GM21390 (cell line): ENCODE data around the gene SNAP23.

Experiments used
- ATAC-seq: cut with Tn5 transposase; IDR thresholded peaks from one replicate; pipeline ENCODE4 v1.9.1; 2021; ENCODE audit not compliant: unreplicated experiment

SNAP23 gene

DNA sequence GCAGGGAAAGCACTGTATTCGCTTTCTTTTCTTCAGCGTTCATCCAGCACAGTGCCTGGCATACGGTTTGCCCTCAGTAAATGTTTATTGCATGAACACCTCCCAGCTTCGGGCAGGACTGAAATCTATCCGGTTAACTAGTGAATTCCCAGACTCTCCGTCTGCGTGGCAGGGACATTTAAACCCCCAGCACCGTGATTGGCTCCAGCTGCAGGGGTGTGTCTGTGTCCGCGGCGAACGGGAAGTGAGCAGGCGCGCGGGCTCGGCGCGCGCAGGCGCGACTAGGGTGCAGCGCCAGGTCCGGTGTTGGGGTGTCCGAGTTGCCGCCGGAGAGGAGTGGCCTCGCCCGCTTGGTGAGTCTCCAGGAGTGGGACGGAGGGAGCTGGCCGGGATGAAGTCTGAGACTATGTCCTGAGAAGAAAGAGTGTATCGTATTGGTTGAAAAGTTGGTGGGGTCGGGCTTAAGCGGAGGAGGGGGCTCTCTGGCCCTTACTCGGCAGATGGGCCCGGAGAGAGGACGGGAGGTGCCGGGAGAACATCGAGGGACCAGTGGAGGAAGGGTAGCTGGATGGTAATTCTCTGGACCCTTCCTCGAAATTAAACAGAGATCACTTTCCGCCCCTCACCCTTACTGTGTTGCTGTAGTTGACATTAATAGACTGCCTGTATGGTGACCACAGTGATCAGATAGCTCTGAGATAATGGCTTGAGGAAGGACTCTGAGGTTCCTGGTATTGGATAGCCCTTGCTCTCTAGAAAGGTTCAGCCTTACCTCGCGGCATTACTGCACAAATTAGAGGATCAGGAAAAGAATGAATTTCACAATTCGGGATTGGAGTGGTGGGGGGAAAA is at the start of gene SNAP23:
Gene SNAP23, plus strand, starts transcription at position 274 of the 852 bp plus-strand sequence. CDS start 16,213 bp downstream, outside the sequence.
- ATAC-seq = peak; percentile 72

DNA sequence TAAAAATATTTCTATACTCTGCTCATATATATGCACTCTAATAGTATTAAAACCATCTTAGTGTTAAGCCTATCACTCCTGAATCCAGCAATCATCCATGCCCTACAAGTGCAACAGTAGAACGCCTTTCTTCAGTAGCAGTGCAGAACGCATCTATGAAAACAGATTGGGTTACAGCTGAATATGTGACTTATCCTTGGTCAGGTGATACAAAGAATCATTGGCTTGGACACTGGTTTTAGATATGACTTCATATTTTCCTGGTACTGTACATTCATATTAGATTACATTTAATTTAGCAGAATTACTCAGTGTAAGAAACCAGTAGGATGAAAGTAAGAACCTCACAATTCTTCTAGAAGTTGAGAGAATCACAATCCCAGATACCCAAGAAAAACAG is 47.8 kb upstream of the SNAP23 start:
- ATAC-seq = no peak

DNA sequence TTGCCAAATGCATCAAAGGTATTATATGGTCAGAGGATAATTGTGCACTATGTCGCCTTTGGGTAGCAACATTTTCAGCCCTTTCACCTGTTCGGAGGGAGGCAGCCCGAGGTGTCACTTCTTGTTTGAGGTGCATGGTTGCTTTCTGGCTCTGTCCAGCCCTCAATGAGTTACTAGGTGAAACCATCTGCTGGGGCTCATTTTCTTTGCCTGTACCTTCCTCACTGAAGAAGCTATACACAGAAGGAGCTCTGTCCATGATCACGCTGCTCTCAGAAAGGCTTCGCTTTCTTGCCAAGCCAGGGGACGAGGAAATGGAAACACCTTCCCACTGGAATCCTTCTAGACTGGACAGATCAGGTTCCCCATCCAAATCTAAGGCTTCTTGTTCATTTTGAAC is 47.2 kb upstream of the SNAP23 start:
- ATAC-seq = no peak

DNA sequence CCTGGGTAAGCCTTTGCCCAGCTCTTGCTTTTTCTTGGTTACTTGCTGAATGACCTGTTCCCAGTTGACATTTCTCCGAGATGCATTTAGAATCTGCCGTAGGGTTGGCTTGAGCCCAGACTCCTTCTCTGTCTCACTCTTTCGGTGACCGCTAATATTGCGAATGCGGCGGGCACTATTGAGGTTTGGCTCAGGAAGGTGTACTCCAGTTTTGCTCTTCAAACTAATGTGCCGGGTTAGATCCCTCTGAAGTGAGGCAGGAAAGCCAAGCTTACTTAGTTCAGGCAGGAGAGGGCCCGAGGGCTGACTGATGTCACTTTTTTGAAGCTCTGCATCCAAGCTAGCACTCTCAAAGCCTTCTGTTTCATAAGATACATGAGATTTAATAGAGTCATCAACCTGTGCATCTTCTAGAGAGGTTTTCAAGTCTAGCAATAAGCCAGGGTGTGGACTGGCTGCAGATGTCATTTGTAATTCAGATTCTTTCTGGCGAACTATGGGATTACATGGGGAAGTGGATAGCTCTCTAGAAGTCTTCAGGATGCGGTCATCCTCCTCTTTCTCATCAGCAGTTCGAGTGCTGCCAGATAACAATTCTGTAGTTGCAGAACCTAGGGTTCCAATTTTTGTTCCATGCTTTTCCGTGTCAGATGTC is 45.5 kb upstream of the SNAP23 start:
- no peak for ATAC-seq

DNA sequence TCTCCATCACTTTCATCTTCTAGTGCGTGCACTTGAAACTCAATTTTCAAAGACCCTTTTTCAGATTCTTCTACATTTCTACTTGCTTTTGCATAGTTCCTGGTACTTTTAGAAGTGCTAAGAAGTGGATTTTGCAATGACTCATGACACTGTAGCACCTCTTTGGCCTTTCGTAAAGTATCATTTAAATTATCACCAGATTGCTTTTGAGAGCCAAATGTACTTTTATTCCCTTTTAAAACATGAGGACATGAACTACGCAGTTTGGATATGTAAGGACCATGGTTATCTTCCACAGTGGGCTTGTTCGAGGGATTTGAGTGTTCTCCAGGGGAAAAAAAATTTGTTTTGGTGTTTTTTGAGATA is 45.0 kb upstream of the SNAP23 start:
- no peak for ATAC-seq

DNA sequence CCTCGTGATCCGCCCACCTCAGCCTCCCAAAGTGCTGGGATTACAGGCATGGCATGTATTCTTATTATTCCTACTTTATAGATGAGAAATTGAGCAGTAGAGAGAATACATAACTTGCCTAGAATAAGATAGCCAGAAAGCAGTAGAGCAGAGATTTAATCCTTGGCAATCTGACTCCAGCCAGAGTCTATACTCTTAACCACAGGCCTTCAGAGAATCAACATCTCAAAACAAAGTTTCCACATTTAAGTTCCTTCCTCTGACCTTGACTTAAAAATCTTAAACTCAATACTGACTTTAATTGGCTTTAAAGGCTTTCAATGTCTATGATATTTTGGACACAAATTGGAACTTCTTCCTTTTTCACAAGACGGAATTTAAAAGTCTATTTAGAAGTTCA is 41.6 kb upstream of the SNAP23 start:
- no peak for ATAC-seq

DNA sequence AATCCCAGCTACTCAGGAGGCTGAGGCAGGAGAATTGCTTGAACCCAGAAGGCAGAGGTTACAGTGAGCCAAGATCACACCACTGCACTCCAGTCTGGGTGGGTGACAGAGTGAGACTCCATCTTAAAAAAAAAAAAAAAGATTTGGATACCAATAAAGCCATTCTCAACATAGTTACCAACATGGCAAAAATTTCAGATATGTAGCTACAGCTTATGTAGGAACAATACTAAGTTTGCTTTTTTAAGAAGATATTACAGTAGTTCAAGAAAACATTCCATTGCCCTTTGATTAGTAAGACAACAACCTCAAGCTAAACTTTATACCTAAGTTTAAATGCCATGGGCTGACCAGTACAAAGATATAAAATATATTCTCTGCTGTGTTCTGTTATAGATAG is 38.9 kb upstream of the SNAP23 start:
- no peak for ATAC-seq

DNA sequence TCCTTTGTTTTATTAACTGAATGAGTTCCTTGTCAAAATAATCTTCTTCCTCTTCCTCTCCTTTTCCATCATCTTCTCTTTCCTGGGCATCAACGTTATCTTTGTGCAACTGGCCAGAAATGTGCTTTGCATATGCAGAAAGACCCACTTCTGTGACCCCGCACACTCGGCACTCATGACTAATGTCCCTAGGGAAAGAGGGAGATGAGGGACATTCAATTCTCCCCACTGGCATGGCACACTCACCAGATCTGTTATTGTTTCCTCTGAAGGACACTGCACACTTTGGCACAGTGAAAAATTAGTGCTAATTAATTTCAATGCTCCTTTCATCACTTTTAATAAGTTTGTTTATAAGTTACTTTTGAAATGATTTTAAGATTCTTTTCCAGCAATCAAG is 38.5 kb upstream of the SNAP23 start:
- ATAC-seq = no peak

DNA sequence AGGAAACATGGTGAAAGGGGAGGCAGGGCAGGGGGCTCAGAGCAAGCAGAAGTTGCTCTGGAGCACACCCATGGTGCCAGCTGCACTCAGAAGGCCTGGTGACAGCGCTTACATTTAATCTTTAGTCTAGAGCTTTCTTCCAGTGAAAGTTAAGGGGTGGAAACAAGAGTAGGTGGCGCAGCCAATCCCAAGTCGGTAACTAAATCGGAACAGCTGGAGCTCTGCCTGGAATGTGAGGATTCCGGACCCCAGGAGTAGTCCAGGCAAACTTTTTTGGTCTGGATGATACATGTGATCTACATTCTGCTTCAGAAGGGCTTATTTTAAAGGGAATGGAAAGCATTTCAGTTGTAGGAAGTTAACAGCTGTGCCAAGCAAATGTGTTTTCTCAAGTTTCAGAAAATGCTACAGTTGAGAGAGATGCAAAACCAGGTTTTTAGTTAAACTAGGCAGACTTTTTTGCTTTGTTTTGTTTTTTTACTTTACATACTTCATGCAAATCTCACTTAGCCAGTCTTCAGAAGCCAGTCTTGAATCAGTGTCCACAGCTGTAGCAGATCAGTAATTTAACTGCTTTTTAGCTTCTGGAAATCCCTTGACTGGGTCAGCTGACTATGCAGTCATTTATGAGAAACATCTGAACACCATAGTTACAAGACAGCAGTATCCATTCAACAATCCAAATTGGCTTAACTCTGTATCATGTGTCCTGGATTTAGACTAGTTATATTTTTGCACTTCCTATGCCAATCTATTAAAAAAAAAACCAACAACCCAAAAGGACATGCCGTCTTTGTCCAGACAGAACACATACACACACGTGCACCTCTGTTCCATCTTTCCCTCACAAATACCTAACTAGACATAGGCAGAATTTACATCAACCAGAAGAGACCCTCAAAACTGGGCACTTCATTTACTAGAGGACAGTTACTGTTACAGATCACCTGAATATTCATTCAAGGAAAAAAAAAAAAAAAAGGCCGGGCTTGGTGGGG is 37.7 kb upstream of the SNAP23 start:
- ATAC-seq = peak; percentile 72

DNA sequence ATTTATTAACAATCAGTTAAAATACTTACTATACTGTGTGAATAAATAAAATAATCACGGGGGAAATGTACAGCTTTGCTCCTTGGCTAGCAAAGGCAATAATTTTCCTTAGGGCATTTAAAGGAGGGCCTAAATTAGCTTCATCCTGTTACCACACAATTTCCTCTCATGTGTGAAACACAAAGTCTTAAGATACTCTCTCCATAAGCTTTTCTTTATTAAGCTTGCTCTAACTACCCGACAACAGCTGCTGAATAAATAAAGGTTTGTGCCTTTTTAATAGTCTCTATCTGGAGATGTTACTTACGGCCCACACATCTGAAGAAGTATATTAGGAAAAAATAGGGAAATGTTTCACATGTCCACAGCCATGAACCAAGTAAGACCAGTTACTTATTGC is 34.2 kb upstream of the SNAP23 start:
- ATAC-seq = no peak

DNA sequence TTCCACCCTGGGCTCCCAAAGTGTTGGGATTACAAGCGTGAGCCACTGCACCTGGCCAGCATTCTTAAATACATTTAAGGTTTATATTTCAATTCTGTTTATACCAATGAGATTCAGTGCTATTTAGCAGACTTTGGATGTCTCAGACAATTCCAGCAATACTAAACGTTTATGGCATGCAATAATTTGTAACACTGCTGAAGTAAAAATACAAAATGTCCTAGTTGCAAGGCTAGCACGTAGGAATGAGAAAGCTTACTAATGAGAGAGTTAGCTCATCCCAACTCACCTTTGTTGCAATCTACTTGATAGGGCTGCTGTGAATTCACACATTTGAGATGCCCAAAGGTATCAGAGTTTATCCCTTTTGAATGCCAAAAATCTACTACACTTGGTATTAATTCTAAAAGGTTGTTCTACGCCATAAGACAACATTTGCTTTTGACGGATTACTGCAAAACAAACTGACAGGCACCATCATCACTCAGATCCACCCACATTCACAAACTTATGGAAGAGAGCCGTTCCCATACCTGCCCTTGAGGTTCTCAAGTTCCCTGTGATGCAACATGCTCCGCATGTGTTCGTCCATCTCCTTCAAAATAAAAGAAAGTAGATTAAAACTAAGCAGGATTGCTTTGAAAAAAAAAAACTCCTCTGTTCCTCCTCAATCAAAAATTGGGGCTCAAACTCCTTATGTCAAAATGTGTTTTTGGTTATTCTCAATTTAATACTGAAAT is 29.7 kb upstream of the SNAP23 start:
- ATAC-seq = no peak

DNA sequence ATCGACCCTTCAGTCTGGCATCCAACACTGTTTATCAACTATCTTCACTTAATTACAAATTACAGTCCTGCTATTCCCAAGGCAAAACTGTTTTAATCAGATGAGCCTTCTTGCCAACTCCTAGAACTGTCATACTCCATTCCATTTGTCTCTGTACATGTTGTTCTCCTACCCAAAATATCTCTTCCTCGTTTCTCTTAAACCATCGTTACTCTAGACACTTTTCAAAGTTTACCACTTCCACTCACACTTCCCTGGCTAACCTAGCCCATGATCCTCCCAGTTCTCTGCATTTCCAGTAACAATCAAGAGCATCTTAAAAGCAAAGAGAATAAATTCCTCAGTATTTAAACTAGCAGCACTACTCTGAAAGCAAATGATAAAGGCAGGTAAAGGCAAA is 24.4 kb upstream of the SNAP23 start:
- ATAC-seq = no peak

DNA sequence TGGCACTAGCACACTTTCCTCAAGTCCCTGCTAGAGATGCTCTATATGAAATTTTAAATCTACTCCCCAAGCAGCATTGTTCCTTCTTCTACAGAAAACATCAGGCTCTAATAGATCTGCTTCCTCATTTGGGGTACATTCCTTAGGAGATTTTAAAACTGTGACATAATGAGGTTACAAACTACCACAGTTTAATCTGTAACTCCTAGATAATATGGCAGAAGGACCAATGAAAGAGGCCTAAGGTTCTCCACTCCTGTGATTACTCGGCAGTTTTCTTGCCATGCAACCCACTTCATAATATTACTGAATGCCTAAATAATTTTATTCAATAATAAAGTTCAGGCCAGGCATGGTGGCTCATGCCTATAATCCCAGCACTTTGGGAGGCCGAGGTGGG is 20.6 kb upstream of the SNAP23 start:
- no peak for ATAC-seq

DNA sequence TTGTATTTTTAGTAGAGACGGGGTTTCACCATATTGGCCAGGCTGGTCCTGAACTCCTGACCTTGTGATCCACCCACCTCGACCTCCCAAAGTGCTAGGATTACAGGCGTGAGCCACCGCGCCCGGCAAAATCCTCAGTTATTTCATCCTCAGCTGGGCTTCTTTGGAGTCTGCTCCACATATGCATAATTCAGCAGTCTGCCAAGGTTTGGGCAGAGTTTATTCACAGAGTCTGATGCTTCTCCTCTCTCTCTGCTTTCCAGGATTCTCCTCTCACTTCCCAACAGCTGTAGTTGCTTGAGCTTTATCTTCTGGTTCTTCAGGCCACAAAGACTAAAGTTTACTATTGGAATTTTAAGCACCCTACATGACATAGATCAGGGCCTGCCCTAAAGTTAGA is 12.7 kb upstream of the SNAP23 start:
- no peak for ATAC-seq

DNA sequence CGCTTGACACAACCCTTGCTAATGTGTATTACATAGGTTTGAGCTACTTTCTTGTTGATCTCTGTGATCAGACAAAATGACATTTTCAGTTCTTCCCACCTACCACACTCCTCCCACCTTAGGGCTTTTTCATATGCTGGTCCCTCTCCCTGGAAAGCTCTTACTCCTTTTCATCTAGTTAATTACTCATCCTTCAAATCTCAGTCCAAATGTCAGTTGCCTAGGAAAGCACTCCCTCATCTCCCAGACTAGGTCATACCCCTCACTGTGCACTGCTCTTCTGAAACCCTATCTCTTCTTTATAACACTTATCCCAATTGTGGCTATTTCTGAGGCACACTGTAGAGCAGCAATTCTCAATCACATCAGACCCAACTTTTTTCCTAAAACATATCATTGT is 11.8 kb upstream of the SNAP23 start:
- ATAC-seq = no peak

DNA sequence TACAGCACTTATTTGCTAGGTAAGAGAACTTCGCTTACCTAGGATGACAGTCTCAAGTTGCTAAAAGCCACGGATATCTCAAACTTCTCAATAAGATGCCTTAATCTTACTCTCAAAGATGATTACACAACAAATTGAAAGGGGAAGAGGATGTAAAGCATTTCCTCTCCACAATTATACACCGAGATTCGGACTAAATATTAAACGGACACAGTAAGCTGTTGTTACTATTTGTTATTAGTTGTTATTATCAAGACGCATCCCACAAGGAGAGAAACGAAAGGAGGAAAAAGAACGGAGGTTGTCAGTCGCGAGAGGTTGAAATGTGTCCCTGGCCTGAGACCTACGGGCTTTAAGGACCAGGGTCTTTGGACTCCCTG is 5.2 kb upstream of the SNAP23 start:
- ATAC-seq = no peak

DNA sequence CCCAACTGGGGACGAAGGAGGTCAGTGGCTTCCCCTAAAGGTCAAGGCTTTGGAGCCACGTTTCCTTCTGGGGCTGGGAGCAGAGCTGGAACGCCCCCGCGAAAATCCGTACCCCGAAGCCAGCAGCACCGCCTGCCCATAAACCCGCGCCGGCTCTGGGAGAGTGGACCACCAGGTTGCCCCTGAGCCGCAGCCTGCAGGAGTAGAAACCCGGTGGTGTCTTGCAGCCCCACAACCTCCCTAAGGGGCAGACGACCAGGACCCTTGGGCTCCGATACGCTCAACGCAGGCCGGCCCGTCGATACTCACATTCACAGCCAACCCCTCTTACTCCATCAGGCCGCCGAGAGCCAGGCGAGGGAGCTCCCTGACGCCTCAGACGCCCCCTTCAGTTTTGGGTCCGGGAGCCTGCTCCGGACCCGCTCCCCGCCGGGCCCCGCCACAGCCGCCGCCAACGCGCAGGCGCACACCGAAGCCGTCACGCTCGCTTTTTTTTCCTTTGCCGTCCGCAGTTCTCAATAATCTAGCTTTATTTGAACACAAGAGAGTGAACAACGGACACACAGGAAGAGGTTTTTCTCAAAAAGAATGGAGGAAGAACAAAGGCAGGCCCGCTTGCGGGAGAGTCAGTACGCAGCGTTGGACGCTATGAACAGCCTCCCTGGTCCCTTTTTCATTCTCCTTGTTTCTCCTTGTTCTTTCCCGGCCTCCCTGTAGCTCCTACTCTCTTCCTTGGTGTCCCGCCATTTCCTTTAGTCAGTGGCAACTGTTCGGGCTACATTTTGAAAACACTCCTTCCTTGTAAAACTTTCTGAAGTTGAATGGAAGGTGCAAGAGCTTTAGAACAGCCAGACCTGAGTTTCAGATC is 4.5 kb upstream of the SNAP23 start, which contains the start of gene ZNF106:
Gene ZNF106, minus strand, starts transcription at position 471 of the 868 bp plus-strand sequence. CDS start 18,852 bp downstream, outside the sequence.
- peak; percentile 45 for ATAC-seq

DNA sequence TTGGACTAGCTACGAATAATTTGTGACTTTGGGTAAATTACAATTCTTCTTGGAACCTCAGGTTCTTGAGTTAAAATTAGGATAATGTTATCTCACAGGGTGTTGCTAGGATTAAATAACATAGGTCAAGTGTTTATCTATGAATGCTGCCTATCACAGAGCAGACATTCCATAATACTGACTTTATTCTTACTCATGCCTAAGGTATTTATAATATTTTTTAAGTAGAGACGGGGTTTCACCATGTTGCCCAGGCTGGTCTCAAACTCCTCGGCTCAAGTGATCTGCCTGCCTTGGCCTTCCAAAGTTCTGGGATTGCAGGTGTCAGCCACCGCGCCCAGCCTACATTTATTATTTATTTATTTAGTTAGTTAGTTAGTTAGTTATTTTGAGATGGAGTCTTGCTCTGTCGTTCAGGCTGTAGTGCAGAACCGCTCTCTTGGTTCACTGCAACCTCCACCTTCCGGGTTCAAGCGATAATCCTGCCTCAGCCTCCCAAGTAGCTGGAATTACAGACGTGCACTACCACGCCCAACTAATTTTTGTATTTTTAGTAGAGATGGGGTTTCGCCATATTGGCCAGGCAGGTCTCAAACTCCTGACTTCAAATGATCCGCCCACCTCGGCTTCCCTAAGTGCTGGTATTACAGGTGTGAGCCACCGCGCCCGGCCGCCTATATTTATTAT is 3.8 kb upstream of the SNAP23 start:
- no peak for ATAC-seq

DNA sequence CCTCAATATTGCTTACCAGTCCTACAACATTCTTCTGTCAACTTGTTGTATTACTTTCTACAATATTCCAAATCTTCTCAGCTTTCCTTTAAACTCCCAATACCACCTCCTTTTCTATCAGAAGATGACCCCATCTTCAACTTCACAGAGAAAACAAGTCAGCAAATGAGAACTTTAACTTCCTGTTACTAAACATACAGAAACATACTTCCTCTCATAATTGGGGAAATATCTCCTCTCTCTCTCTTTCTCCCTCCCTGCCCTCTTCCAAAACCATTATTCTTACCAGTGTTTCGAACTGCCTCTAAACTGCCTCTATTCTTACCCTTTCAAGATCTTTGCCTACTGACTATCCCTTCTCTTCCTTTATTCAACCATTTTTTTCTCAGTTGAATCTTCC is 1.8 kb upstream of the SNAP23 start:
- ATAC-seq = no peak
